ENCODE measurements around the gene KRT3.

GRCh38 chr12:52755533-52755932, 40.4 kb downstream of the KRT3 start:
- TF ChIP-seq NR2C2 (CRISPR knock-in tag; IDR thresholded peaks at IDR 0.05) (no peak), ZNF232 (CRISPR knock-in tag; IDR thresholded peaks at IDR 0.05) (no peak), CTCF (IDR thresholded peaks at IDR 0.05) (no peak), CREB1 (CRISPR knock-in tag; IDR thresholded peaks at IDR 0.05) (no peak), USF1 (CRISPR knock-in tag; IDR thresholded peaks at IDR 0.05) (no peak), NR1H2 (CRISPR knock-in tag; IDR thresholded peaks at IDR 0.05) (no peak), FOXJ3 (CRISPR knock-in tag; IDR thresholded peaks at IDR 0.05; ENCODE audit: borderline replicate concordance) (no peak)

All from WTC11 (cell line).